HTR-8/SVneo (cell line): Measurements from ENCODE around the gene GARIN5A.
"Not testable (repeated sequence)": the region's sequence is repeated elsewhere in the genome, so short reads cannot be mapped to it uniquely, and the experiment has no call there.

Experiments
- DNase-seq: peaks from one replicate; pipeline ENCODE4 v3.0.0; 2011; ENCODE audit warnings: low spot score, mixed read lengths; ENCODE audit not compliant: insufficient read length
- FAIRE-seq: peaks from 2 replicates; lab custom pipeline; 2011; peaks lifted over from hg19 to GRCh38; lab: Jason Lieb, UNC

Gene GARIN5A

DNA sequence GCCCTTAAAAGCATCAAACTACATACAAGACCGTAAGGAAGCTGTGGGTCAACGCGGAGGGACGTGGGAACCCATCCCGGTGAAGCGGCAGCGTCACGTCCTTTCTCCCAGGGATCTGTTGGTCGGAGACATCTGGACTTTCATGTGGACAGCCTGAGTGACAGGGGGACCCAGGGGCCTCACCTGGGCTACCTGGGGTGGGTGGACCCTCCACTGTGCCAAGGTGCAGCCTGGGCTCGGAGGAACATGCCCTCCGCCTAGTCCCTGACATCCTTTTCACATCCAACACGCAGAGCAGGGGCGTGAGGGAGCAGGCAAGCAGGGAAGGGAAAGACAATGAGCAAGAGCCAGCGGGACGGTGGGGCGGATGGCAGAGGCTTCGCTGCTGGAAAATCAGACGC, 13.8 kb upstream of the GARIN5A start:
- FAIRE-seq (no peak), DNase-seq (no peak)

DNA sequence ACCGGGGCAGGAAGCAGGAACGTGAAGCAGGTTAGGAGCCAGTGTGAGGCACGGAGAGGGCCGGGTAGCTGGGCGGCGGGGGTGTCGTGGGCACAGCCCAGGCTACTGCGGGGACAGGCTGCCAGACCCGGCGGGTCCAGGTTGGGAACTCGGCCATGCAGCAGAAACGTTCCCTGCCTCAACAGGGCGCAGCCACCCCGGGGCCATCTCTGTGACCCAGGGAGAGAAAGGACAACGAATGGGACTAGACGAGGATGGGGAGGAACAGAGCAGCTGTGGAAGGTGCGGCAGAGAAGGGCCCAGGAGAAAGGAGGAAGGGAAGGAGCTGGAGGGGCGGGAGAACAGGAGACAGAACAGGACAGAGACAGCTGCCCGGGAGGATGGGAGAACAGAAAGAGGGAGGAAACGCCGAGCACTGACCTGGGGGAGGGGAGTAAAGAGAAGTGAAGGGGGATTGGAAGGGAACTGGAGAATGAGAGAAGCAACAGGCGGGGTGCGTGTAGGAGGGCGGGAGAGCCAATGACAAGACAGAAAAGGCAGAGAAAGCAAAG, 12.9 kb upstream of the GARIN5A start:
- FAIRE-seq (no peak), DNase-seq (no peak)

DNA sequence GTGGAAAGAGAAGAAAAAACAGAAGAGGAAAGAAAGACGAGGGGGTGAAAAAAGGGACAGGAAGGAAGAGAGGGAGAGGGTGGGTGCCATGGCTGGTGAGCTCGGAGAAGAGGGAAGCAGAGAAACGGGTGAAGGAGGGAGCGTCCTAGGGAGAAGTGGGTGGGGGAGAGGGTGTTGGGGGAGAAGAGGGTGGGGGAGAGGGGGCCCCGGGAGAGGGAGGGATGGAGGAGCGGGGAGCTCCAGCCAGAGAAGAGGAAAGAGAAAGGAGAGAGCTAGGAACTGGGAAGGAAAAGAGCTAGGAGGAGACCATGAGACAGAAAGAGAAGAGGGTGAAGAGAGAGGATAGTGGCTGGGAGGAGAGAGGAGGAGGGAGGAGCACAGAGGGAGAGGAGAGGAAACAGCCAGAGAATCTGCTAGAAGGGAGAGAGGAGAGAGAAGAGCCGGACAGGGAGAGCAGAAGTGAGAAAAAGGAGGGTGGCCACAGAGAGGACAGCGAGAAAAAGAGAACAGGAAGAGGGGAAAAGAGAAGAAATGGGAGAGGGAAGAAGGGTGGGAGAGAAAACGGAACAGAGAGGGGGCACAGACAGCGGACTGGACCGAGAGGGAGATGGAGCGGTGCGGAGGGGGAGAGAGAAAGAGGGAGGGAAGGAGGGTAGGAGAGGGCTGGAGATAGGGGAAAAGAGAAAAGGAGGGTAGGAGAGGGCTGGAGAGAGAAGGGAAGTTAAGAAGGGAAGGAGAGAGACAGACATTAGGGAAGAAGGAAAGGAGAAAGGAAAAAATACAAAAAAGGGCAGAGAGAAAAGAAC, 11.9 kb upstream of the GARIN5A start:
- FAIRE-seq (no peak), DNase-seq (no peak)

- FAIRE-seq (no peak), DNase-seq (no peak)
Measured at GRCh38 chr19:50486823-50487515, 10.3 kb upstream of the GARIN5A start.

DNA sequence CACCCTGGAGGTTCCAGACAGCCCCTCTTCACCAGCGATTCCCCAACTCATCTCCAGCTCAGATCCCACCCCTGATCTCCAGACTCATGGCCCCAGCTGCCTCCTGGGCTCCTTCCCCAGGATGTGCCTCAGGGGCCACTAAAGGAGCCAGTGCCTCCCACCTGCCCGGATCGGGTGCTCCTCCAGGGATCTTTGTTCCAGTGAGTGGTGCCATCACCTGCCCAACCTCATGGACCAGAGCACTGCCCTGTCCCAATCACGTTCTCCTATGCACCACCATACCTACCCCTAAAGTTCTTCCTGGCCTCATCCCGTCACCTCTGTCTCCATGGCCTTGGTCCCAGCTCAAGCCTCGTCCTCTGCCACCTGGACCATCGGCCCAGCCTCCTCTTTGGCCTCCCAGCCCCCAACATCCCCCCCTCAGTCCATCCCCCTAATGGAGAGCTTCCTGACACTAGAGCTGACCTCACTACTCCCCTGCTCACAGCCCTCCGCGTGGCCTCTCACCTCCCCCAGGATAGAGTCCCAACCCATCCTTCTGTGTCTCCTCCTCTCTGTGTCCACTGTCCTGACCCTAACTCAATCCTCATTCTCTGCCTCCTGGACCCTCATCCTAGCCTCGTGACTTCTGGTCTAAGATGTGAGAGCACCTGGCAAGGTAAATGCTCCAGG, 8.8 kb upstream of the GARIN5A start:
- DNase-seq (no peak), FAIRE-seq (no peak)

DNA sequence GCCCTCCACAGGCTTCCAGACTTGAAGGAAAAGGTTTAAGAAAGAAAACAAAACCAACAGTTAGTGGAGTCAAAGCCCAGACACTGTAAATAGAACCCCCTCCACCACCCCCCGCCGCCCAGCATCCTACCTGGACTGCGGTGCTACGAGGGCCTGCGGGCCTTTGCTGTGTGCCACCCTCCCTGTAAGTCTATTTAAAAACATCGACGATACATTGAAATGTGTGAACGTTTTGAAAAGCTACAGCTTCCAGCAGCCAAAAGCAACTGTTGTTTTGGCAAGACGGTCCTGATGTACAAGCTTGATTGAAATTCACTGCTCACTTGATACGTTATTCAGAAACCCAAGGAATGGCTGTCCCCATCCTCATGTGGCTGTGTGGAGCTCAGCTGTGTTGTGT, 6.3 kb upstream of the GARIN5A start:
- no peak for FAIRE-seq
- DNase-seq: no peak

DNA sequence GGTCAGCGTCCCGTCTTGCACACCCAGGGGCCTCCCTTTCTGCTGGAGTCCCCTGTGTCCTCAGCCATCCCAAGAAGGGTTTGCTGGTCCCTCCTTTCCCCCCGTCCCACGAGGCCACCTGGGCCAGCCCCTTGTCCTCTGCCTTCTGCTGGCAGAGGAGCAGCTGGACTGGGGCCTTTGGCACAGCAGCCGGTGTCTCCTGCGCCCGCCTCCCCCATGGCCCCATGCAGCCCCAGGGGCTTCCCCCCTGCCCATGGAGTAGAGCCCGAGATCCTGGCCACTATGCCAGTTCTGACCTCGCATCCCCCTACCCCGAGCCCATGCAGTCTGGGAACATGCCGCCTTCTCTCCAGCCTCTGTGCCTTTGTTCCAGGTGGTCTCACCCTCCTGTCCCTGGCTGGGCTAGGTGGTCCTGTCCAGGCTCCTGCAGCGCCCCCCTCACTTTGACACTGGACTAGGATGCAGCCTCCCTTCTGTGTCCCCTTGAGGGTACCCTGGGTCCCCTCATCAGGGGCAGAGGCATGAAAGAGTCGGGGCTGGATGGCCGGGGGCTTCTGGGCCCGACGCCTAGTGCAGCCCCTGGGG, 5.7 kb upstream of the GARIN5A start:
- FAIRE-seq (no peak), DNase-seq (no peak)

GRCh38 chr19:50481351-50482149, 4.9 kb upstream of the GARIN5A start:
- no peak for FAIRE-seq
- DNase-seq: no peak

GRCh38 chr19:50480281-50481111, 3.8 kb upstream of the GARIN5A start:
- DNase-seq (no peak), FAIRE-seq (no peak)

- no peak for DNase-seq
Measured at GRCh38 chr19:50479761-50480251, 3.2 kb upstream of the GARIN5A start.

DNA sequence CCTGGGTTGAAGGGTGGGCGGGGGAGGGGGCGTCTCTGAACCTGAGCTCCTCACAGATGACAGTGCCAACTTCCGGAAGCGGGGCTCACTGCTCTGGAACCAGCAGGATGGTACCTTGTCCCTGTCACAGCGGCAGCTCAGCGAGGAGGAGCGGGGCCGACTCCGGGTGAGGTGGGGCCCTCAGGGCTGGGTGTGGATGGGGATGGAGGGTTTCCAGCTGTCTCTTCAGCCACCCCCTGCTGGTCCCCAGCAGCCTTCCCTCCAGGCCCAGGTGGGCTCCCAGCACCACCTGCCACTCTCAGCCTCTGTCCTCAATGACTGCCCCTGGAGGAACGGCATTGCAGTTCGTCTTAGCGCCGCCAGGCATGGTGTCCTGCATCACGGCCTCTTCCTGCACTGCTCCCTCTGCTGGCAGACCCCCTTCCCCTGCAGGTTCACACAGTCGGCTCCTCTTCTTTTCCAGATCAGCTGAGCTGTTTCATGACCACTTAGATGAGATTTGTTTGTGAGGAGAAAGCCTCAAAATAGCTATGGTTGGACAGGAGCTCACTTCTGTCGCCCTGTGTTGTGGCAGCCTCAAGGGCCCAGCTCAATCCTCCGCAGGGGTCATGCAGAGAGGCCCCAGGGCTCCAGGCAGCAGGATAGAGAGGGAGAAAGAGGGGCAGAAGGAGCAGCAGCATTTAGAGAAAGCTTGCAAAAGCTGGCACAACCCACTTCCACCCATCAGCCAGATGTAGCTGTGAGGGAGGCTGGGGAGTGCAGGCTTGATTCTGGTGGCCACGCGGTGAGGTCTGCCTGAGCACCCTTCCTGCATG, 2.5 kb upstream of the GARIN5A start:
- FAIRE-seq: no peak
- no peak for DNase-seq

More at GRCh38 chr19:50479761-50480251, 3.2 kb upstream of the GARIN5A start:
- no peak for FAIRE-seq

DNA sequence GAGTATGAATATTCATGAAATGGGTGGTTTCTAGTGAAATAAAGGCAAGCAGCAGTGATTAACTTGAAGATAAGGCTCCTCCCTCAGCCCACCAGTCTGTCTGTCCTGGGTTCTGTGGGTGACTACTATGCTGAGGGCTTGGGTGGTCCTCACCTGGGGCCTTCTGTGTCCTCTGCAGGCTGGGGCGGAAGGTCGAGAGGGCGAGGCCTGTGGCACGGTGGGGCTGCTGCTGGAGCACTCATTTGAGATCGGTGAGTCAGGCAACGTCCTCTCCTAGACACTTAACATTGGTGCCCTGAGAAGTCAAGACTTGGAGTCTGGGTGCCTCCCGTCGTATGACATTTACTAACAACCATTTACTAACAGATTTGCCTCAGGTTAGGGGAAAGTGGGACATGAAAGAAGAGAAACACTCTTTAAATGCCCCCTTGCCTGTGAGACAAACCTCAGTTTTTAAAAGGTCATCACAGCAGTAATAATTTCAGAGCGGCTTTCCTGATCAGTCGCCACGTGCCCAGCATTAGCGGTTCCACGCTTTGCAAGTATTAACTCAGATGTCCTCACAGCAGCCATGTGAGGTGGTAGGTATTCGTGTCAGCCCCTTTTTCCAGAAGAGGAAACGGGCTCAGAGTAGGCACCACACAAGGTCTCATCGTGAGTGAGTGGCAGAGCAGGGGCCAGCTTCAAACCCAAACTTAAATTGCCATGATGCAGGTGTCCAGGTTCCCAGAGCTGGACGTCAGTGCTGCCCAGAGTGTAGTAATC, 1.3 kb upstream of the GARIN5A start:
- FAIRE-seq: no peak
- no peak for DNase-seq

DNA sequence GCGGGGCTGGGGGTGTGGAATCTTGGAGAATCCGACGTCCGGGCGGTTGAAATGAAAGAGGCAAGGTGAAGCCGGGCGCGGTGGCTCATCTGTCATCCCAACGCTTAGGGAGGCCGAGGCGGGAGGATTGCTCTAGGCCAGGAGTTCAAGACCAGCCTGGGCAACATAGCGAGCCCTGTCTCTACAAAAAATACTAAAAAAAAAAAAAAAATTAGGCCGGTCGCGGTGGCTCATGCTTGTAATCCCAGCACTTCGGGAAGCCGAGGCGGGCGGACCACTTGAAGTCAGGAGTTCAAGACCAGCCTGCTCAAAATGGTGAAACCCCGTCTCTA, 225 bp upstream of the GARIN5A start:
- FAIRE-seq (no peak), DNase-seq (no peak)

DNA sequence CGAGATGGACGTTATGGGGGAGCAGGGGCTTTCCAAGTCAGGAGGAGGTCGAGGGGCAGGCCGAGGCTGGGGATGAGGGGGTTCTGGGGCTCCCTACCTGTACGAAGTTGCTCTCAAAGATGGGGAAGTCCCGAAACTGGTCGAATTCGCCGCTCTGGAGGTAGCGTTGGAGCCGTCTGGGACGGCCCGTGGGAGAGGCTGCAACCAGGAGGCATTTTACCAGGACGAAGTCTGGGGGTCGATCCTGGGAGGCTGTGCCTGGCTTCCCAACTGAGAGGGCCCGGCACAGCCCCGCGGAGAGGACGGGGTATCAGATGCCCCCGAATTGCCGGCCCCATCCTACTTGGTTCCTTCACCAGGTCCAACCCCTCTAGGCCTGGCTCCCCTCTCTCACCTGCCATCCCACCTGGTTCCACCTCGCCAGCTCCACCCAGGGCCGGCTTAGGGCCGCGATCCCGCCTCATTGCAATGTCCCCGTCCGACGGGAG, 868 bp downstream of the GARIN5A start:
- FAIRE-seq (no peak), DNase-seq (no peak)

DNA sequence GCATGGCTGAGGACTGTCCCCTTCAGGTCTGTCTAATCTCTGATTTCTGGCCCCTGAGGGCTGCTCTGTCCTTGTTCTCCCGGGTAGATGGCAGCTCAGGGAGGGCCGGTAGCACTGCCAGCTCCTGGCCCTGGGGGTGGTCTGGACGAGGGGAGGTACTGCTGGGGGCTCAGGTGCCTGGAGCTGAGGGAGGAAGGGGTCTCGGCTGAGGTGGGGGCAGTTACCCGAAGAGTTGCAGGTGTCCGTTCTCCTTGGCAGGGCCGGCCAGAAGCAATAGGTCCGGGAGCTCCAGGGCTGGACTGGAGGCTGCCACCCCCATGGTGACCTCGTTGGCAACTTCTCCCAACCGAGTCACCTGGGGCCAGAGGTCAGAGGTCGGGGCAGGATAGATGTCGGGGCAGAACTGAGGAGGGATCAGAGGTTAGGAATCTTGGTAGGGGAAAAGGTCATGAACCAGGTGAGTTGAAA, 1.5 kb downstream of the GARIN5A start:
- DNase-seq (no peak), FAIRE-seq (no peak)

GRCh38 chr19:50473336-50473735, 3.3 kb downstream of the GARIN5A start:
- not testable (repeated sequence) for DNase-seq, FAIRE-seq

DNA sequence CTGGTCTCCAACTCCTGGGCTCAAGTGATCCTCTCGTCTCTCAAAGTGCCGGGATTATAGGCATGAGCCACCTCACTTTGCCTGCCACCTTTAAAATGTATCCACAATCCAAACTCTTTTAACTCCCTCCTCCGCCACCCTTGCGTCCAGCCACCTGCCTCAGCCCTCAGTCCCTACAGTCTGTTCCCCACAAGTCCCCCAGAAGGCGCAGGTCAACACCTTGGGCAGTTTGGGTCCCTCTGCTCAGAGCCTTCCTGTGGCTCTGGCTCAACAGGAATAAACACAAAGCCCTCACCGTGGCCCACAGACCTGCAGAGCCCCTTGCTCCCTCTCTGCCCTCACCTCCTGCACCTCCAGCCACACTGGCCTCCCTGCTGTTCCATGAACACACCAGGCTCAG, 7.8 kb downstream of the GARIN5A start:
- no peak for FAIRE-seq

More for the DNA sequence above, 7.8 kb downstream of the GARIN5A start:
- no peak for DNase-seq
